Stimulated activated CD4-positive, alpha-beta T cell treated with anti-CD3 and anti-CD28 coated beads, Interleukin-1b, Interleukin-23, amount 100 ng/mL, for 48 hours (primary cell): ENCODE measurements around the gene C14orf180.

ENCODE experiments used
- DNase-seq: peaks from one replicate; pipeline ENCODE4 v3.0.0-alpha.2; 2020

The C14orf180 gene

GRCh38 chr14:104581521-104581920 is 2.0 kb downstream of the C14orf180 start:
- DNase-seq = no peak

GRCh38 chr14:104582005-104582404 is 2.4 kb downstream of the C14orf180 start:
- no peak for DNase-seq

GRCh38 chr14:104582662-104583061 is 3.1 kb downstream of the C14orf180 start:
- no peak for DNase-seq

GRCh38 chr14:104583424-104584306 is 4.1 kb downstream of the C14orf180 start:
- DNase-seq = no peak

GRCh38 chr14:104584557-104584956 is 5.0 kb downstream of the C14orf180 start:
- no peak for DNase-seq

GRCh38 chr14:104585966-104586697 is 6.6 kb downstream of the C14orf180 start:
- no peak for DNase-seq

GRCh38 chr14:104586832-104587620 is 7.5 kb downstream of the C14orf180 start:
- DNase-seq = no peak

GRCh38 chr14:104587641-104588040 is 8.1 kb downstream of the C14orf180 start:
- DNase-seq = no peak

- no peak for DNase-seq
These were observed 8.7 kb downstream of the C14orf180 start for GRCh38 chr14:104588066-104588857.

- DNase-seq = no peak
These were observed 10.0 kb downstream of the C14orf180 start for GRCh38 chr14:104589338-104590195.

- DNase-seq = no peak
These were observed 10.8 kb downstream of the C14orf180 start for GRCh38 chr14:104590240-104590965.

GRCh38 chr14:104591031-104591430 is 11.5 kb downstream of the C14orf180 start:
- DNase-seq = no peak

- no peak for DNase-seq
These were observed 12.1 kb downstream of the C14orf180 start for GRCh38 chr14:104591506-104592291.

- no peak for DNase-seq
These were observed 12.7 kb downstream of the C14orf180 start for GRCh38 chr14:104592292-104592672.

GRCh38 chr14:104592785-104593184 is 13.2 kb downstream of the C14orf180 start:
- no peak for DNase-seq

- DNase-seq = no peak
These were observed 13.7 kb downstream of the C14orf180 start for GRCh38 chr14:104593241-104593701.

- DNase-seq = no peak
These were observed 14.2 kb downstream of the C14orf180 start for GRCh38 chr14:104593710-104594136.

- no peak for DNase-seq
These were observed 14.9 kb downstream of the C14orf180 start for GRCh38 chr14:104594310-104595046.

GRCh38 chr14:104595116-104595675 is 15.6 kb downstream of the C14orf180 start:
- DNase-seq = no peak
